HG02870 (cell line): ENCODE data around the gene ATCAY.
"Not testable (repeated sequence)": the region's sequence is repeated elsewhere in the genome, so short reads cannot be mapped to it uniquely, and the experiment has no call there.

ENCODE experiments used
- ATAC-seq: cut with Tn5 transposase; IDR thresholded peaks from one replicate; pipeline ENCODE4 v1.9.1; 2021; ENCODE audit warnings: mild to moderate bottlenecking, moderate library complexity; ENCODE audit not compliant: unreplicated experiment

The ATCAY gene

GRCh38 chr19:3944018-3944721 is 63.7 kb downstream of the ATCAY start:
- ATAC-seq, result no peak

DNA sequence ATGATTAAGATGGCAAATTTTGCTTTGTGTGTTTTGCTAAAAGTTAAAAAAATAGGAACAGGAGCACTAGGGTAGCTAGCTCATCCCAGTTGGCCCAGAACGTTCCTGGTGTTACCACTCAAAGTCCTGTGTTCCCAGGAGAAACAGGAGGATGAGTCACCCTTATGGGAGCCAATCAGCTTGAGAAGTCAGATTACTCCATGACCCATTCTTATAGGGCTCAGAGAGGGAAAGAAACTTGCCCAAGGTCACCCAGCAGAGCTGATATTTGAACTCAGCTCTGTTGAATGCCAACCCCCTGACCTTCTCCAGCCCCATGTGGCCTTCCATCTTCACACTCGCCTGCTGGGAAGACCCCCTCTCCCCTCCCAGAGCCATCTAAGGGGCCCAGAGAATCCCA is 65.4 kb downstream of the ATCAY start:
- ATAC-seq, result no peak

DNA sequence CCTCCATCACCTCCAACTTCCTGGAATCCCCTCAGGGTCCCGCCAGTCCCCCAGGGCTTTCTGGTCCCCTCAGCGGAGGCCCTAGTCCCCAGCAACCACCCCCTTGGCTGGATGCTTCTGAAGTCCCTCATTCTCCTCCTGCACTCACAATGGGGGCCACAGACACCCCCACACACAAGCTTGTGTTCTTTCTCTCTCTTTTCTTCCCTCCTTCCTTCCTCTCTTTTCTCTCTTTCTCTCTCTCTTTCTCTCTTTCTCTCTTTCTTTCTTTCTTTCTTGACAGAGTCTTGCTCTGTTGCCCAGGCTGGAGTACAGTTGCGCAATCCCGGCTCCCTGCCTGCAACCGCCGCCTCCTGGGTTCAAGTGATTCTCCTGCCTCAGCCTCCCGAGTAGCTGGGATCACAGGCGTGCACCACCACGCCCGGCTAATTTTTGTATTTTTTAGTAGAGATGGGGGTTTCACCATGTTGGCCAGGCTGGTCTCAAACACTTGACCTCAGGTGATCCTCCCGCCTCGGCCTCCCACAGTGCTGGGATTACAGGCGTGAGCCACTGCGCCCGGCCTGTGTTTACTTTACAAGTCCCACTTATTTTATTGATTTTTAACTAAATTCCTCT is 66.9 kb downstream of the ATCAY start:
- ATAC-seq, result not testable (repeated sequence)

GRCh38 chr19:3949294-3949693 is 68.8 kb downstream of the ATCAY start:
- no peak for ATAC-seq

- ATAC-seq, result no peak
Observed at GRCh38 chr19:3949997-3950859, 69.7 kb downstream of the ATCAY start.

DNA sequence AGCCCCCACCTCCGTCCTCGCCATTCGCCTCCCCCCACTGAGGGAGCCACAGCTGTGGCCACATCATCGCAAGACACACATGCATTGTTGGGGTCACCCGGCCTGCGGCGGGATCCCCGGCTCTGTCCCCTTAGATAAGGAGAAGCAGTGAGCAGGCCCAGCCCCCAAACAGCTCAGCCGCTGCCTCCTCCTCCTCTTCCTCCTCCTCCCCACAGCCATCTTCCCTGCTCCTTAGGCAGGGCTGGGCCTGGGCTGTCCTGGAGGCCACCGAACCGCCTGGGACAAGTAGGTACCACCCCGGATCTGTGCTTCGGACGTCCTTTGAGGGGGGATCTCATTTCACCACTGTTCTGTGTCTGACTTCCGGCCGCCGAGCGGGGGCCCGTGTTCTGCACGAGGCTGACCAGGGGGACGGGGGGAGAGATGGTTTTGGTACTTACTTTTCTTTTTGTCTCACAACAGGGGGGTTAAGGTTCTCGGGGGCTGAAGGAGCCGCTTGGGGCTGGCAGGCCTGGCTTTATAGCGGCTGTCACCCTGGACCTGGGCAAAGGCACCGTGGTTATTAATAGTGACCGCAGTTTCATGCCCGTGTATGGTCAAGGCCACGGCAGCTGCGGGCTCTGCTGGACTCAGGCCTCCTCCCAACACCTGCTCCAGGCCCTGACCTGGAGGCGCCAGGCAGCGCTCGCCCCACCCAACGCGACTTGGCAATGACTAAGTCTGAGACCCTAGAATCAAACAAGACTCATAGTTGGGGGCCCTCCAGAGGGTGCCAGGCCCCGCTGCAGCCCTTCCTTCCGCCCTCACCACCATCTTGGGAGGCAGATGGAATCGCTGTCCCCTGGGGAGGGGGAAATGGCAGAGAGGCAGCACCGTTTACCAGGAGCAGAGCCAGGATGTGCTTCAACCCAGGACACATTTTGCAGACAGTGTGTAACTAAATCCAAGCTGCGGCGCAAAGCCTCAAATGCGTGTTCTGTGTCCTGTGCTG is 70.7 kb downstream of the ATCAY start:
- no peak for ATAC-seq

DNA sequence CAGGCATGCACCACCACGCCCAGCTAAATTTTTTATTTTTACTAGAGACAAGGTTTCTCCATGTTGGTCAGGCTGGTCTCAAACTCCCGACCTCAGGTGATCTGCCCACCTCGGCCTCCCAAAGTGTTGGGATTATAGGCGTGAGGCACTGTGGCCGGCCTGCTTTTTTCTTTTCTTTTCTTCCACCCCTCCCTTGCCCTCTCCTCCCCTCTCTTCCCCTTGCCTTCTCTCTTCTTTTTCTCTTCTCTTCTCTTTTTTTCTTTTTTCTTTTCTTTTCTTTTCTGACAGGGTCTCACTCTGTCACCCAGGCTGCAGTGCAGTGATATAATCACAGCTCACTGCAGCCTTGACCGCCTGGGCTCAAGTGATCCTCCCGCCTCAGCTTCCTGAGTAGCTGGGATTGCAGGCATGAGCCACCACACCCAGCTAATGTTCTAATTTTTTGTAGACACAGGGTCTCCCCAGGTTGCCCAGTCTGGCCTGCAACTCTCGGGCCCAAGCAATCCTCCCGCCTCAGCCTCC is 72.3 kb downstream of the ATCAY start:
- not testable (repeated sequence) for ATAC-seq

DNA sequence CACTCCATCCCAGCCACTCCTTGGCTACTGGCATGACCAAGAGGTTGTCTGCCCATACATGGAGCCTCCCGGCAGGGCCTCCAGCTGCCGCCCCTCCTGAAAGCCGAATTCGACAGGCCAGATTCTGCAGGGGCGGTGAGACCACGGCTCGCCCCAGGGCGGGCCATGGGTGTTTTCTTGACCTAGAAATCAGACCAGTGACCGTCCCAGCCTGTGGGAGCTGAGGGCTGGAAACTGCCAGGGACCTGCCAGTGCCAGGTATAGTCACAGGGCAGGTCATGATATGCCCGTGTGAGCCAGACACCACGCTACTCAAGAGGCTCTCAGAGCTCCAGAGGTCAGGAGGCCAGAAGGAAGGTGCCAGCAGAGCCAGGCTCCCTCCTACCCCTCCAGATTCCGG is 73.6 kb downstream of the ATCAY start:
- ATAC-seq, result no peak

GRCh38 chr19:3955276-3955675 is 74.8 kb downstream of the ATCAY start:
- ATAC-seq, result not testable (repeated sequence)

GRCh38 chr19:3955688-3956087 is 75.2 kb downstream of the ATCAY start:
- ATAC-seq, result no peak

DNA sequence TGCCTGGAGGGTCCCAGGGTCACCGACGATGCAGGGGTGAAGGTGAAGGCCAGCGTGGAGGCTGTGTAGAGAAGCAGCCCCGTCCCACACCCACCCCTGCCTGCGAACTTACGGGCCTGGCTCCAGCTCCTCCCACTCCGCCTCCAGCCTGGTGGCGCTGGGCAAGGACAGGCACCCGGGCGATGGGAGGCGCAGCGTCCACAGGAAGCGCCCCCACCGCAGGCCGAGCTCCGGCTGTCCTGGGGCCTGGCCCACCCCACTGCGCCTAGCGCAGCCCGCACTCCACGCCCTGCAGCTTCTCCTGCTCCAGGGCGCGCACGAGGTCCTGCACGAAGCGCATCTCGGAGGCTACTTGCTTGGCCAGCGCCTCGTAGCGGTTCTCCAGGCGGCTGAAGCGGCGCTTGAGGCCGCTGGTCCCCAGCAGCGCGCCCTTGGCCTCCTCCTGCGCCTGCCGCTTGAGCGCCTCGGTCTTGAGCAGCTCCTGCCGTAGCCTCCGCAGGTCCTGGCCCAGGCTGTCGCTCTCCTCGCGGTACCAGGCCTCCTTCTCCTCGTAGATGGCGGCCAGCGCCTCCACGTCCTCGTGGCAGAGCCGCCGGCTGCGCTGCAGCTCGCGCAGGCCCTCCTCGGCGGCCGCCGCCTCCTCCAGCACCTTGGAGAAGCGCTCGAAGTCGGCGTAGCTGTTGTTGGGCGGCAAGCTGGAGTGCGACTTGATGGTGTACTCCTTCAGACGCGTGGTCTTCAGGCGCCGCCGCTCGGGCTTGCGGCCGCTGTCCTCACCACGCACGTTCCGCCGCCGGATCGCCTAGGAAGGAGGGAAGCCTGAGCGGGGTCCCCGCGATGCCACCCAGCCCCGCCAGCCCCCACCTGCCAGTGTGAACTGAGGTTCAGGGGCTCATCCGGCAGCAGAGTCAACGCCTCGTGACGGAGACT is 78.6 kb downstream of the ATCAY start:
- no peak for ATAC-seq

- no peak for ATAC-seq
Observed at GRCh38 chr19:3959766-3960131, 79.3 kb downstream of the ATCAY start.

DNA sequence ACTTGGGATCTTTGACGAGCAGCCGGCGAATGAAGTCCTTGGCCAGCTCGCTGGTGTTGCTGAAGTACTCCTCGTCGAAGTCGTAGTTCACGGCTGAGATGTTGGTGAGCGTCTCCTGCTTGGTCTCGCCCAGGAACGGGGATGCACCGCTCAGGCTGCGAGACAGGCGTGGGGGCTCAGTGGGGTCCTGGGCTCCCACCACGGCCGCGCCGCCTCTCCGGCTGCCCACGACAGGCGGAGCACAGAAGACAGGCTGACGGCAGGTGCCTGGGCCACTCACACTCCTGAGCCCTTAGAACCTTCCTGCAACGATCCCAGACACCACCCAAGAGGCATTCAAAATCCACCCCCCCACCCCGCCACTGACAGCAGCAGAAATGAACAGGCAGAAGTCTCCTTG is 80.5 kb downstream of the ATCAY start:
- no peak for ATAC-seq

- no peak for ATAC-seq
Observed at GRCh38 chr19:3963458-3964255, 83.2 kb downstream of the ATCAY start.

GRCh38 chr19:3964256-3965194 is 84.0 kb downstream of the ATCAY start:
- no peak for ATAC-seq

DNA sequence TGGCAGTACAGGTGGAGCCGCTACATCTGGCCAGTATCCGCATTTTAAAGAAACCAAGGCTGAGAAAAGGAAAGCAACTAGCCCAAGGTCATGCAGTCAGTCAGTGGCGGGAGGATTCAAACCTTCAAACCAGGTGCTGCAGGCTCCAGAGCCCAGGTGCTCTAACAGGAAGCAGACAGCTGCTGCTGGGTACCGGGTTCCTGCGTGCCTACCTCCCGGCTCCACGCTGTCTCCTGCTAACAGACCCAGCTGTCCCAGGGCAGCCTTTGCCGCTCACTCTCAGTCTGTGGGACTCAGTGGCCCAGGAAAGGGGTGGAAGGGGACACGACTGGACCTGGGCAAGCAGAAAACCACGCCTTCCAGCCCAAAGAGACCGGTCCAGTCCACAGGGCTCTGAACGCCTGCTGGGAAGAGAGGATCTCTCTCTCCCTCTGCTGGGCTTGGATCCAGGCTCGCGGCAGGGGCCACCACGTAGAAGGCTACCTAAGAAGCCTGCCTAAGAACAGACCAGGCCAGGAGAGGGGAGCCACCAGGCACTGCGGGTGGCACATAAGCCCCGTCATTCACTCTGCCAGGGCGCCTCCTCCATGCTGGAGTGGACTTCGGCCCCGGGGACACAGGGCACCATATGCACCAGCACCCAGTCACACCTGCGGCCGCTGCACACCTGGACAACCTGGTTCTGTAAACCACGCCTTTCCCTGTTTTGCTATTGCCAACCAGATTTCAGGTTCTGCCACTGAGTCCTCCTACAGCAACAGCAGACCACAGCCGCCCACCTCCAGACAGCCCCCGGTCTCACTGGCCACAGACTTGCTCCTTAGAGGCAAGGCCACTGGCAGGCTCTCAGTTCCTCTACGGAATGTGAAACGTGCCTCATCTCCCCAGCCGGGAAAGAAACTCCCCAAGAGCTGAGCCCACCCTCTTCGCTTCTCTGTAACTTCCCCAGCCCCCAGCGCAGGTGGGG is 85.8 kb downstream of the ATCAY start:
- no peak for ATAC-seq
